PC-9 (cell line): ENCODE measurements around the gene MADD. TPM values are rescaled to one million over a fixed set of nuclear protein-coding genes. Genes with fewer than 3 reads are reported as not detected.

Experiments used
- BruUV-seq: library from RNA; stranded (reverse); fragments of 400-500 nt; replicated peaks from 2 replicates; lab custom pipeline; 2021; lab: Mats Ljungman, UMichigan
- CTCF ChIA-PET: fragments of 300-600 bp; sonication (Branson Sonifier 250); formaldehyde crosslinking; loops from one replicate; lab custom pipeline; 2022; ENCODE audit warnings: antibody characterized with exemption; lab: Charles Lee
- POLR2A ChIA-PET: fragments of 300-600 bp; sonication (Branson Sonifier 250); formaldehyde crosslinking; loops from one replicate; lab custom pipeline; 2022; ENCODE audit warnings: antibody characterized with exemption; ENCODE audit not compliant: unreplicated experiment; lab: Charles Lee
- DNase-seq, 2 experiments: peaks; one replicate each; pipeline versions ENCODE4 v3.0.0 to v3.0.0-alpha.2; 2015 to 2022; ENCODE audit warnings: mixed read lengths in 1 of 2
- H2AFZ ChIP-seq: fragments of 200-600 bp; sonication (generic); 2 replicates; pipeline ENCODE4 v1.8.1; 2017; ENCODE audit warnings: antibody characterized with exemption
- H3F3A ChIP-seq: fragments of 200-600 bp; sonication (generic); 2 replicates; pipeline ENCODE4 v1.8.1; 2017; ENCODE audit warnings: antibody characterized with exemption, mild to moderate bottlenecking, low read depth; ENCODE audit not compliant: insufficient read depth
- H3K27ac ChIP-seq: fragments of 200-600 bp; sonication (generic); 2 replicates; pipeline ENCODE4 v1.6.1; 2016; ENCODE audit warnings: mixed run types
- H3K27me3 ChIP-seq: fragments of 200-600 bp; sonication (generic); 2 replicates; pipeline ENCODE4 v1.6.1; 2016; ENCODE audit warnings: low read depth, mixed run types; ENCODE audit not compliant: insufficient read depth
- H3K36me3 ChIP-seq: fragments of 200-600 bp; sonication (generic); 2 replicates; pipeline ENCODE4 v1.6.1; 2016; ENCODE audit warnings: low read depth, mixed run types
- H3K4me1 ChIP-seq: fragments of 200-600 bp; sonication (generic); replicated peaks from 2 replicates; pipeline ENCODE4 v1.6.1; 2016; ENCODE audit warnings: mixed run types; ENCODE audit not compliant: insufficient read depth
- H3K4me2 ChIP-seq: fragments of 200-600 bp; sonication (generic); 2 replicates; pipeline ENCODE4 v1.6.1; 2017; ENCODE audit warnings: mixed run types
- H3K4me3 ChIP-seq: fragments of 200-600 bp; sonication (generic); 2 replicates; pipeline ENCODE4 v1.6.1; 2016; ENCODE audit warnings: mixed run types
- H3K79me2 ChIP-seq: fragments of 200-600 bp; sonication (generic); 2 replicates; pipeline ENCODE4 v1.6.1; 2017; ENCODE audit warnings: low read depth, mixed run types
- H3K9me2 ChIP-seq: fragments of 200-600 bp; sonication (generic); 2 replicates; pipeline ENCODE4 v1.8.1; 2017; ENCODE audit warnings: mild to moderate bottlenecking; ENCODE audit not compliant: insufficient read depth
- H3K9me3 ChIP-seq: fragments of 200-600 bp; sonication (generic); 2 replicates; pipeline ENCODE4 v1.8.1; 2016; ENCODE audit warnings: low read depth; ENCODE audit not compliant: insufficient read depth
- H4K20me1 ChIP-seq: fragments of 200-600 bp; sonication (generic); 2 replicates; pipeline ENCODE4 v1.8.1; 2017; ENCODE audit not compliant: insufficient read depth
- CTCF ChIP-seq: fragments of 200-600 bp; sonication (generic); conservative IDR thresholded peaks from 2 replicates; pipeline ENCODE4 v1.6.1; 2017; ENCODE audit warnings: mixed run types, antibody characterized with exemption, mild to moderate bottlenecking, moderate library complexity
- EZH2 ChIP-seq: fragments of 200-600 bp; sonication (generic); IDR thresholded peaks from 2 replicates; pipeline ENCODE4 v1.8.0; 2017; ENCODE audit warnings: antibody characterized with exemption, low read depth
- intact Hi-C: fragments of 100-400 bp; cut with micrococcal nuclease; formaldehyde crosslinking; loops from one replicate; pipeline ENCODE4 v1.10.0; 2022; ENCODE audit not compliant: unreplicated experiment
- total RNA-seq: library from RNA; stranded (reverse); gene quantifications from 2 replicates; pipeline ENCODE4 v1.2.3, GENCODE V29; 2021

The MADD gene
- total RNA-seq, 1 experiment from 2014 or later, result 65.9 TPM

DNA sequence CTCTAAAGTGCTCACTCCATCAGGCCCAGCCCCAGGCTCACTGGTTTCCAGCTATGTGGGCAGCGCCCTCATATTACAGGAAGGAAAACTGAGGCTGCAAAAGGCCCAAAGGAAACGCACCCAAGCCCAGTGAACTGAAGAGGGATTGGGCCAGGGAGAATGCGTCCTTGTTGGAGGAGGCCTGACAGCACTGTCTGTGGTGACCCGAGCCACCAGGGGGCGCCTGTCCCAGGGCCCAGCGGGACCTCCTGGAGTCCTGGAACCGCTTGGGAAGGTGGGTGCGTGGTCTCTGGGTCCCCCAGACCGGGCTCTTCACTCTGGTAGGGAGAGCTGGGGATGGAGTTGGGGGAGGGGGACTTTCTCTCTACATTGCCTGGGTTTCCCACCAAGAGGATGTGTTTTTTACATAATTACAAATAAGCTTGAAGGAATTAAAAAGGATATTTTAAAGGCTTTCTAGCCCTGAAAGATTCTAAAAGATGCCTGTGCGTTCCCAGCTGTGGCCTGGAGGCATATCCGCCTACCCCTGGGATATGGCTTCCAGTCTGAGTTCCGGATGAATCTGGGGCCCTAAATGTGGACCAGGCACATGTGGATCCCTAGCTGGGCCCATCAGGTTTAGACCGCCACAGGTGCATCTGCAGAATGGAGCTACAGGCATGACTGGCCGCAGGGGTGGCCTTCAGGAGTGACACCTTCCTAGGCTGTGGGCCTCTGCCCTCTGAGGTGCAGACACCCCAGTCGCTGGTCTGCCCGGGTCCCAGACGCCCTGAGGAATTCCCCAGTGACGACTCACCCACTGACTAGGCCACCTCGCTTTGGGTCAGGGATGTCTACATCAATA, 104.2 kb downstream of the MADD start:
- peak in 1 of 2 experiments; percentile 76 for DNase-seq
- H2AFZ ChIP-seq, result no peak overlapping the region
- TF ChIP-seq CTCF, result peak; percentile 98
- no peak for TF ChIP-seq EZH2
- no peaks in the 10 kb centered on the region for H3K27me3 ChIP-seq
- no peak overlapping the region for H3K4me2 ChIP-seq
- no peaks in the 10 kb centered on the region for H4K20me1 ChIP-seq
- no peaks in the 10 kb centered on the region for H3F3A ChIP-seq
- H3K36me3 ChIP-seq, result no peaks in the 10 kb centered on the region
- H3K9me3 ChIP-seq, result no peaks in the 10 kb centered on the region
- H3K79me2 ChIP-seq, result no peaks in the 10 kb centered on the region
- H3K9me2 ChIP-seq, result no peaks in the 10 kb centered on the region
- no TSS peak for BruUV-seq
- ChIA-PET POLR2A (interaction anchor here (0.6 kb wide), 2 partner anchors 53 to 342 kb away, joined by 5 to 9 read pairs; no protein-coding TSS in a partner anchor), CTCF (interaction anchor here (0.5 to 1.4 kb wide), 7 partner anchors 28 to 290 kb away, joined by 3 to 14 read pairs (median 5); partner anchors contain the start of gene DDB2)
- H3K27ac ChIP-seq, result no peak overlapping the region
- intact Hi-C loops, result loop anchor here (1.0 to 2.0 kb wide), 3 partner anchors 34 to 243 kb away; partner anchors contain the start of gene SLC39A13
- H3K4me3 ChIP-seq, result no peak overlapping the region
- H3K4me1 ChIP-seq, result no peaks in the 10 kb centered on the region

GRCh38 chr11:47374720-47375019, 104.7 kb downstream of the MADD start:
- Histone ChIP-seq H3K27ac (no peak overlapping the region), H3K9me2 (no peaks in the 10 kb centered on the region), H3K79me2 (no peaks in the 10 kb centered on the region), H3K4me1 (no peaks in the 10 kb centered on the region), H3F3A (no peaks in the 10 kb centered on the region), H3K27me3 (no peaks in the 10 kb centered on the region), H2AFZ (no peak overlapping the region), H3K4me3 (no peak overlapping the region), H4K20me1 (no peaks in the 10 kb centered on the region), H3K4me2 (no peak overlapping the region), H3K9me3 (no peaks in the 10 kb centered on the region), H3K36me3 (no peaks in the 10 kb centered on the region)
- ChIA-PET POLR2A (interaction anchor here (0.6 kb wide), 2 partner anchors 53 to 342 kb away, joined by 5 to 9 read pairs; no protein-coding TSS in a partner anchor), CTCF (interaction anchor here (0.5 to 1.4 kb wide), 6 partner anchors 38 to 289 kb away, joined by 3 to 9 read pairs (median 4); partner anchors contain the start of gene DDB2)
- intact Hi-C loops, result loop anchor here (1.0 to 2.0 kb wide), 3 partner anchors 34 to 242 kb away; partner anchors contain the start of gene SLC39A13
- DNase-seq, result no peak
- TF ChIP-seq CTCF (no peak), EZH2 (no peak)
- no TSS peak for BruUV-seq

DNA sequence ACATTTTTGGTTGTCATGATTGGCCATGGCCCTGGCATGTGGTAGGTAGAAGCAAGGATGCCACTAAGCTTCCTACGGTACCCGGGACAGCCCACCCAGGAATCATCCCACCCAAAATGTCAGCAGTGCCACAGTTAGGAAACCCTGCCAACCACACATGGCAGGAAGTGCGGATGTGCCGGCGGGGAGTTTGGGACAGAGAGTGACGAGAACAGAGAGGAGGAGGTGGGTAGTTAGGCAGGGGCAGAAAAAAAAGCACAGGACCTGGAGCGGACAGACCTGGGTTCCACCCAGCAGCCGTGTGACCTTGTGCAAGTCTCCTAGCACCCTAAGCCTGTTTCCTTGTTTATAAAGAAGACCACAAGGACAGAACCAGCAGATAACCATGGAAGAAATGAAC, 105.1 kb downstream of the MADD start:
- H3K36me3 ChIP-seq, result no peaks in the 10 kb centered on the region
- no peak overlapping the region for H3K27ac ChIP-seq
- BruUV-seq, result no TSS peak
- H3K9me2 ChIP-seq, result no peaks in the 10 kb centered on the region
- no peak for TF ChIP-seq EZH2
- TF ChIP-seq CTCF, result no peak
- ChIA-PET POLR2A (no interaction called here), CTCF (interaction anchor here (0.8 kb wide), 1 partner anchor 41 kb away, joined by 4 read pairs; no protein-coding TSS in a partner anchor)
- no peak for DNase-seq
- H3K9me3 ChIP-seq, result no peaks in the 10 kb centered on the region
- H3K79me2 ChIP-seq, result no peaks in the 10 kb centered on the region
- intact Hi-C loops, result loop anchor here (2.0 kb wide), 1 partner anchor 242 kb away; no protein-coding TSS in a partner anchor
- H3K27me3 ChIP-seq, result no peaks in the 10 kb centered on the region
- no peak overlapping the region for H3K4me2 ChIP-seq
- no peaks in the 10 kb centered on the region for H4K20me1 ChIP-seq
- no peaks in the 10 kb centered on the region for H3K4me1 ChIP-seq
- no peak overlapping the region for H3K4me3 ChIP-seq
- H2AFZ ChIP-seq, result no peak overlapping the region
- no peaks in the 10 kb centered on the region for H3F3A ChIP-seq
